Immature natural killer cell (primary cell): ENCODE measurements around the gene MCCD1. TPM values are rescaled to one million over a fixed set of nuclear protein-coding genes. Genes with fewer than 3 reads are reported as not detected.
"Not testable (repeated sequence)": the region's sequence is repeated elsewhere in the genome, so short reads cannot be mapped to it uniquely, and the experiment has no call there.

Experiments
- DNase-seq, 3 donors: peaks; one replicate each; pipeline ENCODE4 v3.0.0; 2022; ENCODE audit warnings: mixed read lengths in 1 of 3
- H3K27ac Mint-ChIP-seq, 6 donors: one replicate each; pipeline ENCODE4 v1.8.0; 2020; ENCODE audit warnings: mixed read lengths in 6 of 6, mild to moderate bottlenecking in 5 of 6, inconsistent platforms in 4 of 6, moderate library complexity in 3 of 6
- H3K27me3 Mint-ChIP-seq, 3 donors: one replicate each; pipeline ENCODE4 v1.8.0; 2020 to 2021; ENCODE audit warnings: low read depth in 3 of 3, mild to moderate bottlenecking in 3 of 3, mixed read lengths in 3 of 3, moderate library complexity in 3 of 3, inconsistent platforms in 1 of 3
- H3K36me3 Mint-ChIP-seq, 3 donors: one replicate each; pipeline ENCODE4 v1.8.0; 2020; ENCODE audit warnings: mixed read lengths in 3 of 3, inconsistent platforms in 2 of 3, mild to moderate bottlenecking in 2 of 3
- H3K4me1 Mint-ChIP-seq, 2 donors: one replicate each; pipeline ENCODE4 v1.8.0; 2020; ENCODE audit warnings: inconsistent platforms in 2 of 2, mild to moderate bottlenecking in 2 of 2, mixed read lengths in 2 of 2, moderate library complexity in 1 of 2
- H3K4me3 Mint-ChIP-seq, 5 donors: one replicate each; pipeline ENCODE4 v1.8.0; 2020; ENCODE audit warnings: mild to moderate bottlenecking in 5 of 5, mixed read lengths in 5 of 5, inconsistent platforms in 3 of 5, moderate library complexity in 3 of 5
- H3K9me3 Mint-ChIP-seq, 6 donors: one replicate each; pipeline ENCODE4 v1.8.0; 2020; ENCODE audit warnings: mild to moderate bottlenecking in 6 of 6, mixed read lengths in 6 of 6, inconsistent platforms in 4 of 6, moderate library complexity in 3 of 6
- polyA plus RNA-seq, 3 donors: library from polyadenylated mRNA; unstranded; fragments of 300-500 nt; fragmentation: Illumina TruSeq; gene quantifications; one replicate each; pipeline ENCODE4 v1.2.3, GENCODE V29; 2021

The MCCD1 gene
- polyA plus RNA-seq, 3 donors from 2014 or later = not detected

DNA sequence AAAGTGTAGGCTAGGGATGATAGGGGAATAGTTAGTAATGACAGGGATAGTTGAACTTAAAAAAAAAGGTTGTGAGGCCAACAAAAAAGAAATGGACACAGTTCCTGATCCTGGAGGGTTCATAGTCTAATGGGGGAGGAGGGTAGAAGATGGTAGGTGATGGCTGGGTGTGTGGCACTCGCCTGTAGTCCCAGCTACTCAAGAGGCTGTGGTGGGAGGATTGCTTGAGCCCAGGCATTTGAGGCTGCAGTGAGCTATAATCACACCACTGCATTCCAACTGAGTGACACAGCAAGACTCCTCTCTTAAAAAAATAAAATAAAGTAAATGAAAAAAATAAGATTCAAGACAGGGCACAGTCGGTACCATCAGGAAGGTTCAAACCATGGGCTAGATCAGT is 33.2 kb upstream of the MCCD1 start:
- no peak for DNase-seq
- peak overlapping the region; percentile 72 to 92 (median 82) for H3K27ac Mint-ChIP-seq
- no peaks in the 10 kb centered on the region for H3K36me3 Mint-ChIP-seq
- peak overlapping the region; percentile 79 to 96 (median 95) for H3K4me3 Mint-ChIP-seq
- H3K9me3 Mint-ChIP-seq = no peaks in the 10 kb centered on the region
- H3K27me3 Mint-ChIP-seq = peaks cover 0 to 4% (median 3%) of the 10 kb centered on the region in 3 donors
- peaks cover 56 to 70% of the 10 kb centered on the region in 2 donors for H3K4me1 Mint-ChIP-seq

GRCh38 chr6:31496826-31497225 is 31.9 kb upstream of the MCCD1 start:
- not testable (repeated sequence) for H3K27me3 Mint-ChIP-seq, DNase-seq, H3K36me3 Mint-ChIP-seq, H3K9me3 Mint-ChIP-seq
- Mint-ChIP-seq H3K4me3 (peak overlapping the region; percentile 79 to 97 (median 94)), H3K4me1 (peaks cover 66 to 79% of the 10 kb centered on the region in 2 donors), H3K27ac (peak overlapping the region; percentile 88 to 97 (median 95))

GRCh38 chr6:31497531-31498476 is 31.0 kb upstream of the MCCD1 start, which contains the start of gene MICB:
MICB (plus strand) TSS chr6:31498145; CDS start chr6:31498194, 49 bp downstream.
- peaks cover 0 to 4% (median 3%) of the 10 kb centered on the region in 3 donors for H3K27me3 Mint-ChIP-seq
- no peaks in the 10 kb centered on the region for H3K9me3 Mint-ChIP-seq
- peaks cover 65 to 83% of the 10 kb centered on the region in 2 donors for H3K4me1 Mint-ChIP-seq
- H3K27ac Mint-ChIP-seq = peak within 1 kb of the TSS; percentile 88 to 97 (median 95)
- no peaks in the 10 kb centered on the region for H3K36me3 Mint-ChIP-seq
- peak; percentile 78 to 81 (median 78) for DNase-seq
- peak within 1 kb of the TSS; percentile 79 to 97 (median 94) for H3K4me3 Mint-ChIP-seq

- peaks cover 67 to 86% of the 10 kb centered on the region in 2 donors for H3K4me1 Mint-ChIP-seq
- H3K36me3 Mint-ChIP-seq = no peaks in the 10 kb centered on the region
- peak overlapping the region; percentile 79 to 92 (median 89) for H3K4me3 Mint-ChIP-seq
- H3K27me3 Mint-ChIP-seq = peaks cover 0 to 4% (median 3%) of the 10 kb centered on the region in 3 donors
- H3K27ac Mint-ChIP-seq = peak overlapping the region; percentile 67 to 91 (median 82)
- no peak for DNase-seq
- H3K9me3 Mint-ChIP-seq = no peaks in the 10 kb centered on the region
Observed at GRCh38 chr6:31498748-31499147, 30.0 kb upstream of the MCCD1 start.

DNA sequence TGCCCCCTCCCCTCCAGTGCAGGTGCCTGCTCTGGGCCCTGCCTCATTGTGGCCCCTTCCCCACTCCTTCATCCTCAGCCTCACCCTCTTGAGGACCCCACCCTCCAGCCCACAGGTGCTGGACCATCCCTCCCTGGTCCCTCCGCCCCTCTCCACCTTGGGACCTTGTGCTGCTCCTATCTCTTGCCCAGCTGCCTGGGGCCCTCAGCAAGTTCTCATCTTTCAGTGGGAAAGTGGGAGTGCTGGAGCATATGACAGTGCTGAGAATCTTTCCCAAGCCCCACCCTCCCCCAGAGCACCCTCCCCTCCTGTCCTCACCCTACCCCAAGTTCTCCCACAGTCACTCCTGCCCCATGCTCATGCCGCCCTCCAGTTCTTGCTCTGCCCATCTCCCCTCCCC is 29.1 kb upstream of the MCCD1 start:
- peak overlapping the region in 4 of 5 donors; percentile 56 to 89 (median 82) for H3K4me3 Mint-ChIP-seq
- not testable (repeated sequence) for DNase-seq, H3K27me3 Mint-ChIP-seq, H3K36me3 Mint-ChIP-seq, H3K9me3 Mint-ChIP-seq
- H3K4me1 Mint-ChIP-seq = peaks cover 70 to 88% of the 10 kb centered on the region in 2 donors
- peak overlapping the region in 1 of 6 donors; percentile 80 for H3K27ac Mint-ChIP-seq

GRCh38 chr6:31502586-31502985 is 26.2 kb upstream of the MCCD1 start:
- H3K4me1 Mint-ChIP-seq = peaks cover 50 to 68% of the 10 kb centered on the region in 2 donors
- H3K27ac Mint-ChIP-seq = peak overlapping the region in 2 of 6 donors; percentile 19 to 39

GRCh38 chr6:31509036-31509435 is 19.7 kb upstream of the MCCD1 start:
- not testable (repeated sequence) for H3K4me3 Mint-ChIP-seq, H3K27me3 Mint-ChIP-seq, H3K9me3 Mint-ChIP-seq, DNase-seq
- Mint-ChIP-seq H3K27ac (peak overlapping the region in 2 of 6 donors; percentile 35 to 50), H3K36me3 (peaks cover 0 to 17% (median 3%) of the 10 kb centered on the region in 3 donors), H3K4me1 (peaks cover 5 to 13% of the 10 kb centered on the region in 2 donors)

More at GRCh38 chr6:31502586-31502985, 26.2 kb upstream of the MCCD1 start:
- Mint-ChIP-seq H3K9me3 (no peaks in the 10 kb centered on the region), H3K4me3 (no peak overlapping the region), H3K36me3 (peaks cover 0 to 8% (median 3%) of the 10 kb centered on the region in 3 donors), H3K27me3 (peaks cover 0 to 4% (median 3%) of the 10 kb centered on the region in 3 donors)
- DNase-seq = no peak

DNA sequence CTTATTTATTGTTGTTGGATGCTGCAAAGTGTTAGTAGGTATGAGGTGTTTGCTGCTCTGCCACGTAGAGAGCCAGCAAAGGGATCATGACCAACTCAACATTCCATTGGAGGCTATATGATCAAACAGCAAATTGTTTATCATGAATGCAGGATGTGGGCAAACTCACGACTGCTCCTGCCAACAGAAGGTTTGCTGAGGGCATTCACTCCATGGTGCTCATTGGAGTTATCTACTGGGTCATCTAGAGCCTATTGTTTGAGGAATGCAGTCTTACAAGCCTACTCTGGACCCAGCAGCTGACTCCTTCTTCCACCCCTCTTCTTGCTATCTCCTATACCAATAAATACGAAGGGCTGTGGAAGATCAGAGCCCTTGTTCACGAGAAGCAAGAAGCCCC is 18.8 kb upstream of the MCCD1 start:
- no peak overlapping the region for H3K4me3 Mint-ChIP-seq
- H3K27me3 Mint-ChIP-seq = no peaks in the 10 kb centered on the region
- H3K9me3 Mint-ChIP-seq = no peaks in the 10 kb centered on the region
- no peak for DNase-seq
- H3K4me1 Mint-ChIP-seq = peaks cover 3 to 6% of the 10 kb centered on the region in 2 donors
- H3K27ac Mint-ChIP-seq = peak overlapping the region in 1 of 6 donors; percentile 72
- peaks cover 0 to 17% (median 3%) of the 10 kb centered on the region in 3 donors for H3K36me3 Mint-ChIP-seq

DNA sequence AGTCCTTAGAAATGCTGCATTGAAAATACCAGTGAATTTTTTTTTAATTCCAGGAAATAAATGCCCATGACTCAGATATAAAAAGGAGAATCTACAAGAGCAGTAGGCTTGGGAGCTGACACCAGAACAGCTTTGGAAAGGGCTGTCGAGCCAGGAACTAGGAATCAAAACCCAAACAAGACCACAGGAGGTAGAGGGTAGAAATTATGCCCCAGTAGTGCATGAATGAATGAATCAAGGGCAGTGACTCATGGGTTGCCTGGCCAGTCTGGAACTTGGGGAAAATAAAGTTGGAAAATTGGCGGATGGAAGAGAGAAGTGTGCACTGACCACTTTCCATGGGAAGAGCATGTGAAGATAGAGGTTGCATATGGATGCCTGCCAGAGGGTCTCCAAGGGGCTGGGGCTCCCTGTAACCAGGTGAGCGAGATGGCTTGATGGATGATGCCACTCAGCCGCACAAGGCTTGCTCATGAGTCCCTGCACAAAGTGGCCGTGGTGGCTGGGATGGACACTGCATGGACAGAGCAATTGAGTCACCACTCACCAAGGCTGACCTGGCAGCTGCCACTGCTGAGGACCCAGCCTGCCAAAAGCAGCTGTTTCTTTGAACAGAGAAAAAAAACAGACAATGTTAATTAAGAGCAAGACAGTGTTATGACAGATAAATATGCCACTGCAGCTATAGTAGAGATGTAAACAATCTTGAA is 15.2 kb upstream of the MCCD1 start:
- DNase-seq = no peak
- no peak overlapping the region for H3K4me3 Mint-ChIP-seq
- peak overlapping the region in 2 of 6 donors; percentile 9 to 39 for H3K27ac Mint-ChIP-seq
- no peaks in the 10 kb centered on the region for H3K4me1 Mint-ChIP-seq
- no peaks in the 10 kb centered on the region for H3K9me3 Mint-ChIP-seq
- H3K27me3 Mint-ChIP-seq = peaks cover 0 to 2% (median 0%) of the 10 kb centered on the region in 3 donors
- H3K36me3 Mint-ChIP-seq = peaks cover 0 to 9% (median 0%) of the 10 kb centered on the region in 3 donors

GRCh38 chr6:31521835-31522234 is 6.9 kb upstream of the MCCD1 start:
- no peak for DNase-seq
- Mint-ChIP-seq H3K4me1 (no peaks in the 10 kb centered on the region), H3K27ac (no peak overlapping the region), H3K36me3 (no peaks in the 10 kb centered on the region), H3K27me3 (peaks cover 2 to 4% (median 3%) of the 10 kb centered on the region in 3 donors), H3K9me3 (no peaks in the 10 kb centered on the region), H3K4me3 (no peak overlapping the region)

- no peak for DNase-seq
- peaks cover 2 to 6% (median 3%) of the 10 kb centered on the region in 3 donors for H3K27me3 Mint-ChIP-seq
- peaks cover 5 to 9% (median 7%) of the 10 kb centered on the region in 3 donors for H3K36me3 Mint-ChIP-seq
- H3K4me1 Mint-ChIP-seq = peaks cover 0 to 1% of the 10 kb centered on the region in 2 donors
- no peak overlapping the region for H3K27ac Mint-ChIP-seq
- H3K9me3 Mint-ChIP-seq = no peaks in the 10 kb centered on the region
- no peak overlapping the region for H3K4me3 Mint-ChIP-seq
Observed at GRCh38 chr6:31525553-31525931, 3.2 kb upstream of the MCCD1 start.

- H3K27ac Mint-ChIP-seq = no peak overlapping the region
- peaks cover 0 to 5% of the 10 kb centered on the region in 2 donors for H3K4me1 Mint-ChIP-seq
- no peak for DNase-seq
- no peaks in the 10 kb centered on the region for H3K9me3 Mint-ChIP-seq
- H3K27me3 Mint-ChIP-seq = peaks cover 2 to 6% (median 3%) of the 10 kb centered on the region in 3 donors
- no peak overlapping the region for H3K4me3 Mint-ChIP-seq
- H3K36me3 Mint-ChIP-seq = peaks cover 9 to 15% (median 9%) of the 10 kb centered on the region in 3 donors
Observed at GRCh38 chr6:31525932-31526591, 2.7 kb upstream of the MCCD1 start.

GRCh38 chr6:31528307-31528777 is 420 bp upstream of the MCCD1 start:
- peaks cover 3 to 18% of the 10 kb centered on the region in 2 donors for H3K4me1 Mint-ChIP-seq
- peaks cover 13 to 34% (median 14%) of the 10 kb centered on the region in 3 donors for H3K36me3 Mint-ChIP-seq
- no peak for DNase-seq
- no peak overlapping the region for H3K4me3 Mint-ChIP-seq
- no peaks in the 10 kb centered on the region for H3K9me3 Mint-ChIP-seq
- H3K27me3 Mint-ChIP-seq = peaks cover 2 to 3% (median 3%) of the 10 kb centered on the region in 3 donors
- H3K27ac Mint-ChIP-seq = peak overlapping the region in 1 of 6 donors; percentile 29
